Iris pigment epithelial cell (primary cell): Measurements from ENCODE around the gene ENTPD8.

Experiments
- DNase-seq: peaks from one replicate; pipeline ENCODE4 v3.0.0-alpha.2; 2011; ENCODE audit warnings: low read depth

The ENTPD8 gene, protein sequence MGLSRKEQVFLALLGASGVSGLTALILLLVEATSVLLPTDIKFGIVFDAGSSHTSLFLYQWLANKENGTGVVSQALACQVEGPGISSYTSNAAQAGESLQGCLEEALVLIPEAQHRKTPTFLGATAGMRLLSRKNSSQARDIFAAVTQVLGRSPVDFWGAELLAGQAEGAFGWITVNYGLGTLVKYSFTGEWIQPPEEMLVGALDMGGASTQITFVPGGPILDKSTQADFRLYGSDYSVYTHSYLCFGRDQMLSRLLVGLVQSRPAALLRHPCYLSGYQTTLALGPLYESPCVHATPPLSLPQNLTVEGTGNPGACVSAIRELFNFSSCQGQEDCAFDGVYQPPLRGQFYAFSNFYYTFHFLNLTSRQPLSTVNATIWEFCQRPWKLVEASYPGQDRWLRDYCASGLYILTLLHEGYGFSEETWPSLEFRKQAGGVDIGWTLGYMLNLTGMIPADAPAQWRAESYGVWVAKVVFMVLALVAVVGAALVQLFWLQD

DNA sequence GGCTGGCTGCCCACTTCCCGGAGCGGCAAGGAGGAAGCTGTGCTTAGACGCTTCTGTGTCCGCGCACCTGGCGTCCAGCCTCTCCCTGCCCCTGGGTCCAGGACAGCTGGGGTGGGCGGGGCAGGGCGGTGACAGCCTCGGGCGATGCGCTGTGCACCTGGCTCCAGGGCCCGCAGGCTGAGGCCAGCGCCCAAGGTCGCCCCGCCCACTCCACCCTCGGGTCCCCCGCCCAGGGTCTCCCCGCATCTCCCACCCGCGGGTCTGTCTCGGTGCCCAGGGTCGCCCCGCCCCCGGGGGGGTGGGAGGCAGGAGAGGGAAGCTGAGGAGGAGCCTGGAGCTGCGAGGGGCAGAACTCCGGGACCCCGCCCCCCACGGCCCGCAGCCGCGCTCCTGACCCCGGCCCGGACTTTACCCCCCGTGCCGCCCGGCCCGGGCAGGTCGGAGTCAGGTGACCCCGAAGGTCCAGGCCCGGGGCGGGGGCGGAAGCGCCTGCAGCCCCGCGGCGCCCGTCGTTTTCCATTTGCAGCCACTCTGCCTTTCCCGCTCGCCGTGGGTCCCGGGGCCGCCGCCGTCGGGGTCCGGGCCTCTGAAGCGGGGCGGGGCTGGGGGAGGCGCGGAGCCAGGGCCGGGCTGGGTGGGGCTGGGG is at the start of gene ENTPD8:
Gene ENTPD8, minus strand, starts transcription at position 69 of the 646 bp plus-strand sequence. CDS start 3,072 bp downstream, outside the sequence.
- DNase-seq = no peak

- no peak for DNase-seq
Measured at GRCh38 chr9:137490532-137491186, 49.5 kb upstream of the ENTPD8 start.

- no peak for DNase-seq
Measured at GRCh38 chr9:137488906-137489305, 47.7 kb upstream of the ENTPD8 start.

- DNase-seq = no peak
Measured at GRCh38 chr9:137488327-137488653, 47.1 kb upstream of the ENTPD8 start.

GRCh38 chr9:137487454-137488326 is 46.5 kb upstream of the ENTPD8 start:
- DNase-seq = no peak

- no peak for DNase-seq
Measured at GRCh38 chr9:137486545-137487453, 45.6 kb upstream of the ENTPD8 start.

- no peak for DNase-seq
Measured at GRCh38 chr9:137486141-137486490, 45.0 kb upstream of the ENTPD8 start.

GRCh38 chr9:137485343-137486140 is 44.4 kb upstream of the ENTPD8 start:
- DNase-seq = no peak

GRCh38 chr9:137484551-137485315 is 43.6 kb upstream of the ENTPD8 start:
- no peak for DNase-seq

- DNase-seq = peak; percentile 94
Measured at GRCh38 chr9:137482094-137482781, 41.1 kb upstream of the ENTPD8 start.

- DNase-seq = no peak
Measured at GRCh38 chr9:137480686-137481683, 39.8 kb upstream of the ENTPD8 start.

DNA sequence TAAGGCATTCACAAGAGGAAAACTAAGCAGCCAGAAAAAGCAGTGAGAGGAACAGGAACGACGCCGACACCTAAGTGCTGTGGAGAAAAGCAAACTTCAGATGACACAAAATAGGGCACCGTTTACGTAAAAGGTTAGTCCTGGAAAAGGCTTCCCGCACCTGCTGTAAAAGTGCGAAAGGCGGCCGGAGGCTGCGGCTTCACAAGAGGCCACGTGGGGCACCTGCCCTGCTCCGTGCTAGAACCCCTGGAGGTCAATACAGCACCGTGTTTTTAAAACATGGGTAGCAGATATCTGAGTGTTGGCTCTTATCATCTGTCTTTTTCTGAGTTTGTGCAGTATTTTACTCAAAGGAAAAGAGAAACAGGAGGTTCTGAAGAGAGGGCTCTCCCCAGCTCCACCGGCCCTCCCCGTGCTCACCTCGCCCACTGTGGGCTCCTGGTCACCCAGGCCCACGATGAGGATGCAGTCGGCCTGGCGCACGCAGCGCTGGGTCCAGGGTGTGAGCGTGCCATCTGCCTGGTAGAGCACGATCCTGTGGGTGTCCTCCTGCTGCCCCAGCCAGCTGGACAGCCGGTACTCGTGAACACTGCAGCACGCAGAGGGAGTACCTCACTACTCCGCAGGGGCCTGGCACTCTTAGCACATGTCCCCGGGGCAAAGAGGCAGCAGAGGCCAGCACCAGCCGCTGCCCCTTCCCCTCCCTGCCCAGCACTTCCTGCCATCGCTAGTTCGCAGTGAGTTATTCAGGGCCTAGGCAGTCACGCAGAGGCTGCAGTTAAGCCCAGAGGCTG is 38.9 kb upstream of the ENTPD8 start:
- DNase-seq = no peak

GRCh38 chr9:137478962-137479861 is 38.1 kb upstream of the ENTPD8 start:
- peak; percentile 62 for DNase-seq

DNA sequence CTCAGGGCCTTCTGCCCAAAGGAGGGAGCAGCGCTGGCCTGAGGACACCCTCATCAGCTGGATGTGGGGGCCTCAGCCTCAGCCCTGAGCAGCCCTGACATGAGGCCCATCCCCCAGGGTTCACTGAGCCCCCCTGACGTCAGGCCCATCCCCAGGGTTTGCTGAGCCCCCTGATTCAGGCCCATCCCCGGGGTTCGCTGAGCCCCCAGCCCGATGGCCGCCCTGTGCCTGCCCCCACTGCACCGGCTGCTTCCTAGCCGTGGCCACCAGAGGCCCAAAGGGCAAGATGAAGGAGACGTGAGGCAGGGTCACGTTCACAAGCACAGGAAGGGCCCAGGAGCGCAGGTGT is 37.4 kb upstream of the ENTPD8 start:
- DNase-seq = no peak

GRCh38 chr9:137477778-137478612 is 36.8 kb upstream of the ENTPD8 start:
- no peak for DNase-seq
